Measurements from ENCODE around the gene ZNF70. TPM values are rescaled to one million over a fixed set of nuclear protein-coding genes. Genes with fewer than 3 reads are reported as not detected.

The ZNF70 gene
- polyA plus RNA-seq, 1 of the 3 experiments (the other 2 are of a cell fraction) = 0.77 TPM

DNA sequence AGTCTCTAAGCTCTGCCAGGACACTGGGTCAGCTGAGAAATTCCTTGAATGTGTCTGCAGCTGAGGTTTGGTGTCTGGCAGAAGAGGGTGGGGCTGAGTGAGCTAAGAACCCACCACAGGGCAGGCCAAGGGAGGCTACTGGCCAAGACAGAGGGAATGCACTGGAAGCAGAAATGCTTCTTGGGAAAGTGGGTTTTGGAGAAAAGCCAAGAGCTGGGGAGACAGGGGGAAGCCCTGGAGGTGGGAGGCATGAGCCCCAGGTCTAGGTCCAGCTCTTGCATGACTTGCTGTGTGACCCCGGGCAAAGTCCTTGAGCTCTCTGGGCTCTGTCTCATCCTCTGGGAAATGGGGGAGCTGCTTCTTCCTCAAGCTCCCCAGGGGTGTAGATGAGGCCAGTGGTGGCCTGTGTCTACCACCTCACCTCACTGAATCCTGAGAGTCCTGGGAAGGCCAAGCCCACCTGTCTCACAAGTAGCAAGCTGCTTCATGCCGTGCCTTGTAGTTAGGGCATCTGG, 24.1 kb upstream of the ZNF70 start:
- H3K4me2 ChIP-seq = no peak overlapping the region; the same call in 1 of the 2 replicates
- CTCF ChIA-PET = interaction anchor here (0.8 to 14.9 kb wide), 5 partner anchors 8 to 82 kb away, joined by 3 to 277 read pairs (median 11); partner anchors contain the start of gene SLC2A11

More for the DNA sequence above, 24.1 kb upstream of the ZNF70 start:
- Histone ChIP-seq H3K27ac (ENCODE audit: low read depth in 2 of 2, low read length in 1 of 2) (no peak overlapping the region), H3K4me3 (ENCODE audit: low read depth in 2 of 2, low read length in 1 of 2) (no peak overlapping the region), H3K36me3 (replicated peaks in 1 of 2; ENCODE audit: control insufficient read depth in 1 of 2, insufficient read depth in 2 of 2, low read length in 1 of 2) (peaks cover 0 to 3% of the 10 kb centered on the region in 2 experiments), H3K79me2 (ENCODE audit: insufficient read depth) (no peaks in the 10 kb centered on the region), H3K4me1 (ENCODE audit: control insufficient read depth in 1 of 2, insufficient read depth in 2 of 2, low read depth in 1 of 2, low read length in 1 of 2) (peaks cover 4 to 34% of the 10 kb centered on the region in 2 experiments; a peak in 2 of 4 replicates), H3F3A (replicated peaks; ENCODE audit: insufficient read depth) (peaks cover 16% of the 10 kb centered on the region), H3K9me2 (no peaks in the 10 kb centered on the region), H3K9ac (no peak overlapping the region), H3K9me3 (no peaks in the 10 kb centered on the region), H3K27me3 (ENCODE audit: insufficient read depth) (no peaks in the 10 kb centered on the region), H2AFZ (ENCODE audit: low read depth) (no peak overlapping the region), H4K20me1 (ENCODE audit: insufficient read depth) (no peaks in the 10 kb centered on the region)
- TF ChIP-seq FOXM1 (IDR thresholded peaks at IDR 0.05; ENCODE audit: low read depth) (no peak), TEAD4 (IDR thresholded peaks at IDR 0.05; ENCODE audit: borderline replicate concordance, insufficient read depth) (no peak), RCOR1 (IDR thresholded peaks at IDR 0.05; ENCODE audit: low read length) (no peak), EZH2phosphoT487 (IDR thresholded peaks at IDR 0.05; ENCODE audit: borderline replicate concordance, low read depth) (no peak), POLR2AphosphoS5 (IDR thresholded peaks at IDR 0.05; ENCODE audit: low read depth, low read length) (no peak), NFIC (IDR thresholded peaks at IDR 0.05; ENCODE audit: borderline replicate concordance) (no peak), ELF1 (IDR thresholded peaks at IDR 0.05) (no peak), TCF12 (IDR thresholded peaks at IDR 0.05) (no peak), MXI1 (IDR thresholded peaks at IDR 0.05; ENCODE audit: low read depth, low read length) (no peak), FOSL2 (IDR thresholded peaks at IDR 0.05; ENCODE audit: borderline replicate concordance, low read depth) (no peak)
- TF ChIP-seq, protein P1, sequence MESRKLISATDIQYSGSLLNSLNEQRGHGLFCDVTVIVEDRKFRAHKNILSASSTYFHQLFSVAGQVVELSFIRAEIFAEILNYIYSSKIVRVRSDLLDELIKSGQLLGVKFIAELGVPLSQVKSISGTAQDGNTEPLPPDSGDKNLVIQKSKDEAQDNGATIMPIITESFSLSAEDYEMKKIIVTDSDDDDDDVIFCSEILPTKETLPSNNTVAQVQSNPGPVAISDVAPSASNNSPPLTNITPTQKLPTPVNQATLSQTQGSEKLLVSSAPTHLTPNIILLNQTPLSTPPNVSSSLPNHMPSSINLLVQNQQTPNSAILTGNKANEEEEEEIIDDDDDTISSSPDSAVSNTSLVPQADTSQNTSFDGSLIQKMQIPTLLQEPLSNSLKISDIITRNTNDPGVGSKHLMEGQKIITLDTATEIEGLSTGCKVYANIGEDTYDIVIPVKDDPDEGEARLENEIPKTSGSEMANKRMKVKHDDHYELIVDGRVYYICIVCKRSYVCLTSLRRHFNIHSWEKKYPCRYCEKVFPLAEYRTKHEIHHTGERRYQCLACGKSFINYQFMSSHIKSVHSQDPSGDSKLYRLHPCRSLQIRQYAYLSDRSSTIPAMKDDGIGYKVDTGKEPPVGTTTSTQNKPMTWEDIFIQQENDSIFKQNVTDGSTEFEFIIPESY (IDR thresholded peaks at IDR 0.05; ENCODE audit: borderline replicate concordance, low read depth) = no peak
- TF ChIP-seq, protein P2, sequence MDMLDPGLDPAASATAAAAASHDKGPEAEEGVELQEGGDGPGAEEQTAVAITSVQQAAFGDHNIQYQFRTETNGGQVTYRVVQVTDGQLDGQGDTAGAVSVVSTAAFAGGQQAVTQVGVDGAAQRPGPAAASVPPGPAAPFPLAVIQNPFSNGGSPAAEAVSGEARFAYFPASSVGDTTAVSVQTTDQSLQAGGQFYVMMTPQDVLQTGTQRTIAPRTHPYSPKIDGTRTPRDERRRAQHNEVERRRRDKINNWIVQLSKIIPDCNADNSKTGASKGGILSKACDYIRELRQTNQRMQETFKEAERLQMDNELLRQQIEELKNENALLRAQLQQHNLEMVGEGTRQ (IDR thresholded peaks at IDR 0.05; ENCODE audit: borderline replicate concordance, low read depth, low read length) = no peak
- TF ChIP-seq, protein P3, sequence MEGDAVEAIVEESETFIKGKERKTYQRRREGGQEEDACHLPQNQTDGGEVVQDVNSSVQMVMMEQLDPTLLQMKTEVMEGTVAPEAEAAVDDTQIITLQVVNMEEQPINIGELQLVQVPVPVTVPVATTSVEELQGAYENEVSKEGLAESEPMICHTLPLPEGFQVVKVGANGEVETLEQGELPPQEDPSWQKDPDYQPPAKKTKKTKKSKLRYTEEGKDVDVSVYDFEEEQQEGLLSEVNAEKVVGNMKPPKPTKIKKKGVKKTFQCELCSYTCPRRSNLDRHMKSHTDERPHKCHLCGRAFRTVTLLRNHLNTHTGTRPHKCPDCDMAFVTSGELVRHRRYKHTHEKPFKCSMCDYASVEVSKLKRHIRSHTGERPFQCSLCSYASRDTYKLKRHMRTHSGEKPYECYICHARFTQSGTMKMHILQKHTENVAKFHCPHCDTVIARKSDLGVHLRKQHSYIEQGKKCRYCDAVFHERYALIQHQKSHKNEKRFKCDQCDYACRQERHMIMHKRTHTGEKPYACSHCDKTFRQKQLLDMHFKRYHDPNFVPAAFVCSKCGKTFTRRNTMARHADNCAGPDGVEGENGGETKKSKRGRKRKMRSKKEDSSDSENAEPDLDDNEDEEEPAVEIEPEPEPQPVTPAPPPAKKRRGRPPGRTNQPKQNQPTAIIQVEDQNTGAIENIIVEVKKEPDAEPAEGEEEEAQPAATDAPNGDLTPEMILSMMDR (IDR thresholded peaks at IDR 0.05) = no peak
- 100% methylated on average over 1 of the region's 2 CpGs for WGBS (ENCODE audit: low lambda C conversion rate)
- DNase-seq = no peak
- POLR2A ChIA-PET = interaction anchor here (0.9 to 1.6 kb wide), 4 partner anchors 12 to 76 kb away, joined by 3 to 4 read pairs (median 4); partner anchors contain the start of gene SMARCB1
